NB4 (cell line): ENCODE results near the gene PPP1R15B.

ENCODE experiments used
- CTCF ChIP-seq: IDR thresholded peaks from one replicate; pipeline ENCODE4 v1.5.1; 2012; ENCODE audit warnings: low read depth, low read length
- POLR2A ChIP-seq: IDR thresholded peaks from 2 replicates; pipeline ENCODE4 v1.6.1; 2011; ENCODE audit warnings: mild to moderate bottlenecking; ENCODE audit not compliant: insufficient read length; ENCODE audit errors: extremely low read depth

DNA sequence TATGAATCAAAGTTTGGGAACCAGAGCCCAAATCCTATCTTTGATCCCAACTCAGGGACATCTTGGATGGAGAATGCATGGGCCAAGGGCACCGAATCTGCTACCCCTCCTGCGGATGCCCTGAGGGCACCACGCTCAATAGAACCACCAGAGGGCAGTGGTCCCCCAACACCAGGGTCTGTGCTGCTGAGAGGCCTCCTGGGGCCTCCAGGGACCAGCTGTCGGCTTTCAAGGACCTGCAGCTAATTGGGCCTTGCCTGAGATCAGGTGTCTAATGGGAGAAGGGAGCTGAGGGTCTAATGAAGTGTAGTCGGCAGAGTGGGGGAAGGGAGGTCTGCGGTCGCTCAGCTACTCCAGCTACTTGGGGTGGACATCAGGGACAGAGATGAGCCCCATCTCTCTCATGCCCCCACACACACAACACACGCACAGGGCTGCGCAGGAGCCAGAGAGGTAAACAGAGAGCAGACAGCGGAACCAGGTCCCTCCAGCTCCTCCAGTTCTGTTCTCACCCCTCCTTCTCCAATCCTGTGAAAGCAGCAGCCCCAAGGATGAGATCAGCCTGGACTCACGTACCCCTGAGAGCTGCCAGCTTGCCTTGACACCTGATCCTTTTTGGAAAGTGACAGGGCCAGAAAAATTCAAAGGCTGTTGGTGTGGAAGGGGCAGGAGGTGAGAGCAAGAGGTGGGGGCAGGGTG is 34.9 kb upstream of the PPP1R15B start:
- peak; percentile 76 for TF ChIP-seq CTCF
- TF ChIP-seq POLR2A = no peak
